Hepatocyte (in vitro differentiated cells): ENCODE data around the gene KLRF2.

ENCODE experiments used
- EZH2 ChIP-seq: fragments of 200-600 bp; sonication (generic); IDR thresholded peaks from 2 replicates; pipeline ENCODE4 v1.6.1; 2016; ENCODE audit warnings: antibody characterized with exemption, mild to moderate bottlenecking, borderline replicate concordance
- EZH2phosphoT487 ChIP-seq: fragments of 200-600 bp; sonication (generic); IDR thresholded peaks from one replicate; pipeline ENCODE4 v1.6.1; 2018; ENCODE audit warnings: antibody characterized with exemption, mild to moderate bottlenecking, low read depth, moderate library complexity; ENCODE audit not compliant: unreplicated experiment, severe bottlenecking
- TF ChIP-seq, protein P1 (sequence below): fragments of 200-600 bp; sonication (generic); IDR thresholded peaks from 2 replicates; pipeline ENCODE4 v1.5.1; 2016; ENCODE audit warnings: antibody characterized with exemption, mild to moderate bottlenecking; ENCODE audit not compliant: poor library complexity

DNA sequence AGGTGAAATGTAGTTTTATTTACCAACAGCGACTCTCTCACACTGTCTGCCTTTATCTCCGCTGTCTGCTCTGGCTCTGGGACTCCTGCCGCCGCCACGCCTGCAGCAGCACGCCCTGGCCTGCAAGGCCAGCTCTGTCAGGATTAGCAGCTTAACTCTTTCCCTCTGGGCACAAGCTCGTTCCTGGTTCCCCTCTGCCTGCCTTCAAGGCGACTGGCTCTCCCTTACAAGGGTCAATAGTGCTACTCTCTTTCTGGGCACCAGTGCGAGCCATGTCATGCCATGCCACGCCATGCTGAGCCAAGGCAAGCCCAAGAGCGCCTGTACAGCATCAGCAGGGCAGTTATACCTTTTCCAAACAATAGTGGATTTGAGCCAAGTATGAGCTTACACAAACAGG, 8.5 kb upstream of the KLRF2 start:
- TF ChIP-seq EZH2 (no peak), EZH2phosphoT487 (no peak)
- TF ChIP-seq, protein P1, sequence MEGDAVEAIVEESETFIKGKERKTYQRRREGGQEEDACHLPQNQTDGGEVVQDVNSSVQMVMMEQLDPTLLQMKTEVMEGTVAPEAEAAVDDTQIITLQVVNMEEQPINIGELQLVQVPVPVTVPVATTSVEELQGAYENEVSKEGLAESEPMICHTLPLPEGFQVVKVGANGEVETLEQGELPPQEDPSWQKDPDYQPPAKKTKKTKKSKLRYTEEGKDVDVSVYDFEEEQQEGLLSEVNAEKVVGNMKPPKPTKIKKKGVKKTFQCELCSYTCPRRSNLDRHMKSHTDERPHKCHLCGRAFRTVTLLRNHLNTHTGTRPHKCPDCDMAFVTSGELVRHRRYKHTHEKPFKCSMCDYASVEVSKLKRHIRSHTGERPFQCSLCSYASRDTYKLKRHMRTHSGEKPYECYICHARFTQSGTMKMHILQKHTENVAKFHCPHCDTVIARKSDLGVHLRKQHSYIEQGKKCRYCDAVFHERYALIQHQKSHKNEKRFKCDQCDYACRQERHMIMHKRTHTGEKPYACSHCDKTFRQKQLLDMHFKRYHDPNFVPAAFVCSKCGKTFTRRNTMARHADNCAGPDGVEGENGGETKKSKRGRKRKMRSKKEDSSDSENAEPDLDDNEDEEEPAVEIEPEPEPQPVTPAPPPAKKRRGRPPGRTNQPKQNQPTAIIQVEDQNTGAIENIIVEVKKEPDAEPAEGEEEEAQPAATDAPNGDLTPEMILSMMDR: no peak
